Psoas muscle (tissue), 8 donors: ENCODE data around the gene SCLT1. TPM values are rescaled to one million over a fixed set of nuclear protein-coding genes. Genes with fewer than 3 reads are reported as not detected.

Experiments used
- ATAC-seq, 4 donors: fragments of 200-7000 bp; cut with Tn5 transposase; one replicate each; pipeline ENCODE4 v1.9.1; 2020; ENCODE audit warnings: moderate library complexity in 3 of 4, mild to moderate bottlenecking in 2 of 4
- DNase-seq, 2 donors: peaks; one replicate each; pipeline ENCODE4 v3.0.0-alpha.2; 2020
- H3K27ac ChIP-seq: fragments of 200-600 bp; one replicate; pipeline ENCODE4 v1.8.0; 2022
- H3K27me3 ChIP-seq, 3 donors: fragments of 200-600 bp in 1 of 3; one replicate each; pipeline versions ENCODE4 v1.6.1 to v1.8.0; 2013 to 2022; ENCODE audit warnings: low read length in 2 of 3, mild to moderate bottlenecking in 2 of 3, moderate library complexity in 1 of 3; ENCODE audit not compliant: insufficient read depth in 3 of 3
- H3K36me3 ChIP-seq, 2 donors: fragments of 200-600 bp in 1 of 2; one replicate each; pipeline versions ENCODE4 v1.6.1 to v1.8.0; 2013 to 2022; ENCODE audit warnings: low read depth in 1 of 2, mild to moderate bottlenecking in 1 of 2, moderate library complexity in 1 of 2; ENCODE audit not compliant: insufficient read depth in 1 of 2
- H3K4me1 ChIP-seq: fragments of 200-600 bp; one replicate; pipeline ENCODE4 v1.8.0; 2022
- H3K4me3 ChIP-seq: fragments of 200-600 bp; one replicate; pipeline ENCODE4 v1.8.0; 2022; ENCODE audit warnings: mild to moderate bottlenecking
- H3K9me3 ChIP-seq: fragments of 200-600 bp; one replicate; pipeline ENCODE4 v1.8.0; 2022
- CTCF ChIP-seq: fragments of 200-600 bp; IDR thresholded peaks from one replicate; pipeline ENCODE4 v1.8.0; 2022; ENCODE audit warnings: antibody characterized with exemption
- WGBS, 3 donors: extraction: QIAGEN DNeasy Blood & Tissue Kit; methylation state at CpG; one replicate each; pipeline versions ENCODE4 v1.1.6 to v1.1.7; 2013; 5-methylcytosine and 5-hydroxymethylcytosine counted together
- intact Hi-C, 2 donors: fragments of 100-400 bp; cut with DNase I; formaldehyde crosslinking; loops; one replicate each; pipeline versions ENCODE4 v1.11.0 to v1.14.2; 2022
- polyA plus RNA-seq, 3 donors: library from polyadenylated mRNA; stranded (reverse); fragments of 200-250 nt; gene quantifications; one replicate each; pipeline ENCODE4 v1.2.3, GENCODE V29; 2013
- total RNA-seq, 4 donors: library from RNA; stranded (reverse); fragmentation: NEBNext Ultra II Directional in 2 of 4; extraction: Animal tissue kit (Norgen Biotek cat#: 25700) in 2 of 4; gene quantifications; one replicate each; pipeline versions ENCODE4 v1.2.1 to v1.2.4, GENCODE V29; 2021 to 2023
- donor health status: healthy with polysubstance abuse.
- donor health status: DM: no; HTN: no; CAD: no; lungs with moderate emphysema.
- donor health status: Bipolar disorder and iron deficiency.
- donor health status: healthy.
- donor health status: DM: yes; HTN: yes; CAD: no.
- donor health status: DM: no; HTN: no; CAD: no.
- donor health status: DM: no; HTN: no; CAD: no.
- donor health status: DM: yes; HTN: yes; CAD: no.

Gene SCLT1
- total and polyA plus RNA-seq, 7 donors: 1.1 to 5.3 (median 3.1) TPM

DNA sequence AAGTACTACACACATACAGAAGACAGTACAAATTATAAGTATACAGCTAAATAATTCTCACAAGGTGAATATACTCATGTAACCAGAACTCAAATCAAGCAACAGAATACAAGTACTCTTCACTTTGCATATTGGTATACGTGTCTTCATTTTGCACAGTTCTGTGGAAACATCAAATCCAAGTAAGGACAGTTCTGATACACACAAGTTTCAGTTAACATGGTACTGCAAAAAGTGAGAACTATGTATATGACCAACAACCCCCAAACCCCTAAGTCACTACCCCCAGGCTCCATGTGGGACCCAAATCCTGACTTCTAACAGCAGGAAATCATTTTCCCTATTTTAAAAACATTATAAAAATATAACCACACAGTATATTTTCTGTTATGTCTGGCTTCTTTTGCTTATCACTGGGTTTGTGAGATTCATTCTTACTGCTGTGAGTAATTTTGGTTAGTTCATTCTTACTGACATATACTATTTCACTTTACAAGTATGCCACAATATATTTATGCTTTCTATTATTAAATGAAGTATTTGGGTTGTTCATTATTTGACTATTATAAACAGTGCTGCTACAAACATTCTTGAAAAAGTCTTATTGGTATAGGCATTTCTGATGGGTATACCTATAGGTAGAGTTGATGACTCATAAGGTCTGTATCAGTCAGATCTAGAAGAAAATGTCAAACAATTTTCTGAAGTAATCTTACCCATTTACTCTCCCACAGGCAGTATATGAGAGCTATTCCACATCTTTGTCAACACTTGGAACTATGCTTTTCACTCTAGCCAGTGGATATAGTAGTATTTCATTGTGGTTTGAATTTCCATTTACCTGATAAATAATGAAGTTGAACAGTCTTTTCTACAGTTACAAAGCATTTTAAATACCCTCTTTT lies 47.0 kb downstream of the SCLT1 start:
- Histone ChIP-seq H3K4me3 (no peak overlapping the region), H3K4me1 (no peaks in the 10 kb centered on the region), H3K27me3 (no peaks in the 10 kb centered on the region), H3K36me3 (no peaks in the 10 kb centered on the region), H3K27ac (no peak overlapping the region), H3K9me3 (peaks cover 12% of the 10 kb centered on the region)
- ATAC-seq (no peak), DNase-seq (no peak)
- intact Hi-C loops: no loop called here
- TF ChIP-seq CTCF: no peak
- 91 to 100% (median 95%) methylated on average over 1 of the region's 1 CpG for WGBS, 3 donors

DNA sequence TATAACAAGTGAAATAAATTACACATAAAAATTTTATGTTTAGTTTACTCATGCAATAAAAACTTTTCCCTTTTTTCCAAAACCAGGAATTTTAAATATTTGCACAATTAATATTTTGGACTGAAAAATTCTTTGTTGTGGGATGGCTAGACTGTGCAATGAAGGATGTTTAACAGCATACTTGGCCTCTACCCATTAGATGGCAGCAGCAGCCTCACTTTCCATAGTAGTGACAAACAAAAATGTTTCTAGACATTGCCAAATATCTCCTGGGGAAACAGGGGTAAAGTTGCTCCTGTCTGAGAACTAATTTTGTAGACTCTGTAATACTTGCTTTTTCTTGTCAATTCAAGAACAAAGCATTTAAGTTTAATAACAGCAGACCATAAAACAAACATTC lies 49.8 kb downstream of the SCLT1 start:
- Histone ChIP-seq H3K27ac (no peak overlapping the region), H3K9me3 (no peaks in the 10 kb centered on the region), H3K4me1 (no peaks in the 10 kb centered on the region), H3K27me3 (no peaks in the 10 kb centered on the region), H3K4me3 (no peak overlapping the region), H3K36me3 (no peaks in the 10 kb centered on the region)
- intact Hi-C loops: no loop called here
- ATAC-seq (no peak), DNase-seq (no peak)
- no peak for TF ChIP-seq CTCF

- H3K27me3 ChIP-seq: no peaks in the 10 kb centered on the region
- intact Hi-C loops: no loop called here
- ATAC-seq: no peak
- H3K4me3 ChIP-seq: no peak overlapping the region
- TF ChIP-seq CTCF: no peak
- DNase-seq: no peak
- no peaks in the 10 kb centered on the region for H3K9me3 ChIP-seq
- 79 to 82% (median 80%) methylated on average over 2 of the region's 2 CpGs for WGBS, 3 donors
- H3K4me1 ChIP-seq: no peaks in the 10 kb centered on the region
- no peaks in the 10 kb centered on the region for H3K36me3 ChIP-seq
- no peak overlapping the region for H3K27ac ChIP-seq
Measured at GRCh38 chr4:129040471-129040870, 52.9 kb downstream of the SCLT1 start.

- Histone ChIP-seq H3K4me1 (no peaks in the 10 kb centered on the region), H3K27me3 (no peaks in the 10 kb centered on the region), H3K36me3 (no peaks in the 10 kb centered on the region), H3K27ac (no peak overlapping the region), H3K9me3 (no peaks in the 10 kb centered on the region), H3K4me3 (no peak overlapping the region)
- TF ChIP-seq CTCF: no peak
- ATAC-seq (no peak), DNase-seq (no peak)
- 76 to 90% (median 76%) methylated on average over 1 of the region's 1 CpG for WGBS, 3 donors
- intact Hi-C loops: no loop called here
Measured at GRCh38 chr4:129037093-129037492, 56.2 kb downstream of the SCLT1 start.
